CD4-positive, alpha-beta T cell treated with Interleukin-4 for 4 hours (primary cell): ENCODE measurements around the gene DNAAF5.

ENCODE experiments used
- DNase-seq: peaks from one replicate; pipeline ENCODE4 v3.0.0-alpha.2; 2020

DNAAF5 gene

DNA sequence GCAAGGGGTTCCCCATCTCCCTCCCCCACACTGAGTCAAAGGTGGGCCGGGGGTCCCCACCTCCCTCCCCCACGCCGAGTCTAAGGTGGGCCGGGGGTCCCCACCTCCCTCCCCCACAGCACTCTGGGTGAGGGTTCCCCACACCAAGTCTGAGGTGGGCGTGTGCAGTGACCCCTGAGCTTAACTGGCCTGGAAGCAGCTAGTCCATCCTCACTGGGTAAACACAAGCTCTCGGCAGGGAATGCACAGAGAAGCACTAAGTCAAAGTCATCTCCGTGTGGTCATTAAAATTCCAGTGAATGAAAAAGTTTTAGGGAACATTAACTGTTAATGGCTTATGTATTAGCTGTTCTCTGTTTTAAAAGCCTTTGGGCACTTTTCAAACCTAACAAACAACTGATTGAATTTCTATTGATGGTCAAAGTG is 44.3 kb downstream of the DNAAF5 start:
- DNase-seq: no peak

- no peak for DNase-seq
Observed at GRCh38 chr7:771234-772004, 44.9 kb downstream of the DNAAF5 start.

- DNase-seq: no peak
Observed at GRCh38 chr7:772005-772294, 45.5 kb downstream of the DNAAF5 start.

- DNase-seq: no peak
Observed at GRCh38 chr7:772392-772791, 45.9 kb downstream of the DNAAF5 start.

GRCh38 chr7:772861-773621 is 46.5 kb downstream of the DNAAF5 start:
- DNase-seq: no peak

- no peak for DNase-seq
Observed at GRCh38 chr7:773622-773915, 47.1 kb downstream of the DNAAF5 start.

- DNase-seq: peak; percentile 37
Observed at GRCh38 chr7:774161-775109, 47.9 kb downstream of the DNAAF5 start.

DNA sequence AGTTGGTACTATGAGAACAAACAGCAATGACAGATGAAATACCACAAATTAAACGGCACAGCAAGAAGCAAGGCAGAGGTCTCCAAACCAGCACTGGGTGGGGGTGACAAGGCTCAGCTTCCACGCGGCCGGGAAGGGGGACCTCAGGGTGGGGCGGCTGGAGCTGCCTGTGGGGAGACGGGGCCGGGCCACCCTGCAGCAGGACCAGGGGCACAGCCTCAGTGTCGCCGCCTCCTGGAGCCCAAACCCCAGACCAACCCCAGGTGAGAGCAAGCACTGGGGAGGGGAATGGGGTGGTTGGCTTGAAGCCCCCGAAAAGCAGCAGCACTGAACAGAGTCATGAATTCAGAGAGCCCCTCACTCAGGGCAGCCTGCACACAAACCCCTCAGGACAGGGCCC is 49.9 kb downstream of the DNAAF5 start:
- DNase-seq: no peak

- DNase-seq: no peak
Observed at GRCh38 chr7:776992-777727, 50.7 kb downstream of the DNAAF5 start.

DNA sequence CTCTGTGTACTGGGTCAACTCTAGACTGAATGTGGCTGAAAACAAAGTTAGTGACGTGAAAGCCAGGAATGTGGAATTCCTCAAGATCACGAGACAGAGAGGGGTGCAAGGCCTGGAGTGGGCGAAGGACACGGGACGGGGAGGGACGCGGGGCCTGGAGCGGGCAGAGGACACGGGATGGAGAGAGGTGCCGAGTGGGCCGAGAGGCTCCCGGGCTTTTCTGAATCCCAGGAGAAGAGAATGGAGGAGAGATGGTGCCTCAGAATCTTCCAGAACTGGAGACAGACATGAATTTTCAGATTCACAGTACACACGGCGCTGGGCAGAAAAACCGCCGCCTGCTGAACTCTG is 51.2 kb downstream of the DNAAF5 start:
- no peak for DNase-seq

DNA sequence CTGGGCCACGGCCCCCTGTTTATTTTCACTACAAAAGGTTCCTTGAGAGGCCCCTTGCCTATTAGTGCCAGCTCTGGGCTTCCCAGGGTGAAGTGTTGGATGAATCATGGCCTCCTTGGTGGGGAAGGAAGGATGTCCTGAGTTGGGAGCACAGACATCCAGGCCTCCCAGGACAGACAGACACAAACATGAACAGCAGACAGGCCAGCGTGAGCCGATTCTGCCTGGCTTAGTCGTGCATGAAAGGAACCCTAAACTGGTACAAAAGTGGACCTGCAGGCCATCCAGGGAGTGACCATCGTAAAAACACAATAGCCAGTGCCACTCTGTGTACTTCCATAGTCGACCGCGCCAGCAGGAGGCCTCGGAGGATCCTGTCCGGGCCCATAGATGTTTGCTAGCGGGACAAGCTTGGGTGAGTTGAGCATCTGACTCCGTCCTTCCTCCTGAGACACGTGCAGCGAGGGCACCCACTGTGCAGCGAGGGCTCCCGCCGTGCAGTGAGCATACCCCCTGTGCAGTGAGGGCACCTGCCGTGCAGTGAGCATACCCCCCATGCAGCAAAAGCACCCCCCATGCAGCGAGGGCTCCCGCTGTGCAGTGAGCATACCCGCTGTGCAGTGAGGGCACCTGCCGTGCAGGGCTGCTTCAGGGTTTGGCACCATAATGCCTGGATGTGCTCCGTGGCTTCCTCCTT is 51.9 kb downstream of the DNAAF5 start:
- no peak for DNase-seq

- no peak for DNase-seq
Observed at GRCh38 chr7:778968-779451, 52.5 kb downstream of the DNAAF5 start.

DNA sequence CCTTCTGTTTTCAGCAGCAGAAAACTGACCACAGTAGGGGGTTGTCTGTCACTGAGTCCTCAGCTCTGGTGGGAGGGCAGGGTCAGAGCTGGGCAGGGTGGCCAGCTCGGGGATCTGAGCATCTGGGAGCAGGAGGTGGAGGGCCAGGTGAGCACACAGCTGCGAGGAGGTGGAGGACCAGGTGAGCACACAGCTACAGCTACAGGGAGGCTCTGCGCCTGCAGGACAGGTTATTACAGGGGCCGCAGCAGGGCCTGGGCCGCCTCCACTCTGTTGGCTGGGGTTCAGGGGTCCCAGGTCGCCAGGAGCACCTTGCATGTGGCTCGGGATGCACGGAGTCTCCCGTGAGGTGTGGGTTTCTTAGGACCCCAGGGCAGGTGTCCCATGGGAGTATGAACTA is 53.0 kb downstream of the DNAAF5 start:
- no peak for DNase-seq

- no peak for DNase-seq
Observed at GRCh38 chr7:780081-780480, 53.6 kb downstream of the DNAAF5 start.

GRCh38 chr7:780516-780915 is 54.0 kb downstream of the DNAAF5 start:
- DNase-seq: no peak

- DNase-seq: no peak
Observed at GRCh38 chr7:781186-781849, 54.8 kb downstream of the DNAAF5 start.

DNA sequence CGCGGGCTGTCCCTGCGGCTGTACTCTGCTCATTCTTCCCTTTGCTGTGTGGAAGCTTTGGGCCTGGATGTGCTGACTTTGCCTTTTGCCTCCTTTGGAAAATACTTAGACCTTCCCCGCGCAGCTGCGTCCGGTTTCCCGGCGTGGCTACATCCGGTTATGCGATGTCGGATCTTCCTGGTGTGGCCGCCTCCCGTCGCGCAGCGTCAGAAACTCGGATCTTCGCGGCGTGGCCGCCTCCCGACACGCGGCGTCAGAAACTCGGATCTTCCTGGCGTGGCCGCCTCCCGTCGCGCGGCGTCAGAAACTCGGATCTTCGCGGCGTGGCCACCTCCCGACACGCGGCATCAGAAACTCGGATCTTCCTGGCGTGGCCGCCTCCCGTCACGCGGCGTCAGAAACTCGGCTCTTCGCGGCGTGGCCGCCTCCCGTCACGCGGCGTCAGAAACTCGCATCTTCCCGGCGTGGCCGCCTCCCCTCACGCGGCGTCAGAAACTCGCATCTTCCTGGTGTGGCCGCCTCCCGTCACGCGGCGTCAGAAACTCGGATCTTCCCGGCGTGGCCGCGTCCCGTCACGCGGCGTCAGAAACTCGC is 55.5 kb downstream of the DNAAF5 start:
- no peak for DNase-seq

DNA sequence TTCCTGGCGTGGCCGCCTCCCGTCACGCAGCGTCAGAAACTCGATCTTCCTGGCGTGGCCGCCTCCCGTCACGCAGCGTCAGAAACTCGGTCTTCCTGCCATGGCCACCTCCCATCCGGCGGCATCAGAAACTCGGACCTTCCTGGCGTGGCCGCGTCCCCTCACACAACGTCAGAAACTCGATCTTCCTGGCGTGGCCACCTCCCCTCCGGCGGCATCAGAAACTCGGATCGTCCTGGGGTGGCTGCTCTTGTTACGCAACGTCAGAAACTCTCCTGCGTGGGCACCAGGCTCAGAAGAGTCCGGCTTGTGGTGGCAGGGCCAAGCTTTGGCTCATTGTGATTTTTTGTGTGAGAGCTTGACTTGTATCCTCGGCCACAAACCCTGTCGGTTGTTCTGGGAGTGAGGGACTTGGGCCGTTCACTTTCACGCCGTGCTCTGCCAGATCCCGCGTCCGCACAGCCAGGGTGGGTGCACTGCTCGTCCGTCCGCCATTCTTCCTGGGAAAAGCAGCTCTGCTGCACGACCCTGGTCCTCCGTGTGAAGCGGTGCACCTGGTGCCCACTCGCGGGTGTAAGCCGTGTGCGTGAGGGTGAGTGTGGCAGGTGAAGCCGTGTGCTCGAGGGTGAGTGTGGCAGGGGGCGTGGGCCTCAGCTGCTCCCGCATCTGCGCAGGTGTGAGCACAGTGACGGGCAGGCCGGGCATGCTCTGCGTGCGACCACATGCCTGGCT is 56.4 kb downstream of the DNAAF5 start:
- no peak for DNase-seq

- DNase-seq: no peak
Observed at GRCh38 chr7:783556-784490, 57.3 kb downstream of the DNAAF5 start.
